HepG2 (cell line): ENCODE measurements around the gene C12orf60. TPM values are rescaled to one million over a fixed set of nuclear protein-coding genes. Genes with fewer than 3 reads are reported as not detected.
A peak's percentile ranks its signal among the peaks of the same experiment; 100 is the strongest.

Experiments
- CEBPB ChIP-seq: IDR thresholded peaks from 2 replicates; pipeline ENCODE4 v1.6.1; 2011; ENCODE audit warnings: low read depth, low read length, improper control_type of control experiment, borderline replicate concordance
- CEBPG ChIP-seq: IDR thresholded peaks from 2 replicates; pipeline ENCODE4 v1.6.1; 2016
- CREB3 ChIP-seq: sonication (generic); formaldehyde crosslinking; IDR thresholded peaks from 2 replicates; pipeline ENCODE4 v1.5.0; 2020; ENCODE audit warnings: missing genetic modification reagents
- DR1 ChIP-seq: sonication (generic); formaldehyde crosslinking; IDR thresholded peaks from 2 replicates; pipeline ENCODE4 v1.8.0; 2021; ENCODE audit warnings: mild to moderate bottlenecking, missing genetic modification reagents, inconsistent platforms
- EZH2 ChIP-seq: conservative IDR thresholded peaks from 2 replicates; pipeline ENCODE4 v1.6.1; 2012; ENCODE audit warnings: mild to moderate bottlenecking, low read depth, low read length, moderate library complexity
- NFE2L1 ChIP-seq: sonication (generic); formaldehyde crosslinking; IDR thresholded peaks from 2 replicates; pipeline ENCODE4 v1.4.0; 2020; ENCODE audit warnings: missing genetic modification reagents, mild to moderate bottlenecking, borderline replicate concordance
- NR2F2 ChIP-seq: IDR thresholded peaks from 2 replicates; pipeline ENCODE4 v1.6.1; 2012; ENCODE audit warnings: low read depth, inconsistent platforms, borderline replicate concordance
- TCF7 ChIP-seq: sonication (generic); IDR thresholded peaks from 2 replicates; pipeline ENCODE4 v1.6.1; 2016; ENCODE audit warnings: antibody characterized with exemption, low read depth
- TOPORS ChIP-seq: sonication (generic); formaldehyde crosslinking; IDR thresholded peaks from 2 replicates; pipeline ENCODE4 v1.8.0; 2023; ENCODE audit warnings: mild to moderate bottlenecking, missing genetic modification reagents
- ZNF296 ChIP-seq: sonication (generic); formaldehyde crosslinking; conservative IDR thresholded peaks from 2 replicates; pipeline ENCODE4 v1.5.0; 2020; ENCODE audit warnings: mild to moderate bottlenecking, missing genetic modification reagents
- ZNF501 ChIP-seq: sonication (generic); formaldehyde crosslinking; IDR thresholded peaks from 2 replicates; pipeline ENCODE4 v1.5.1; 2020; ENCODE audit warnings: mild to moderate bottlenecking, moderate library complexity, missing genetic modification reagents
- ZNF563 ChIP-seq: sonication (generic); formaldehyde crosslinking; IDR thresholded peaks from 2 replicates; pipeline ENCODE4 v1.8.0; 2022; ENCODE audit warnings: mild to moderate bottlenecking, moderate library complexity, missing genetic modification reagents
- ZNF737 ChIP-seq: sonication (generic); formaldehyde crosslinking; IDR thresholded peaks from 2 replicates; pipeline ENCODE4 v1.5.0; 2020; ENCODE audit warnings: missing genetic modification reagents, mild to moderate bottlenecking, borderline replicate concordance
- ZNF75D ChIP-seq: sonication (generic); formaldehyde crosslinking; IDR thresholded peaks from 2 replicates; pipeline ENCODE4 v1.8.1; 2023; ENCODE audit warnings: missing genetic modification reagents, mild to moderate bottlenecking, borderline replicate concordance
- polyA plus RNA-seq, 8 experiments: library from polyadenylated mRNA; depleted of rRNA in 3 of 8; stranded (reverse) in 7 of 8; unstranded in 1 of 8; fragments of >200 nt; fragmentation: Illumina TruSeq in 4 of 8; extraction: Trizol in 4 of 8; gene quantifications; 2 replicates each; pipeline versions ENCODE4 v1.2.1 to v1.2.3, GENCODE V29; 2011 to 2016; ENCODE audit warnings: low read depth in 4 of 8, missing spikeins in 1 of 8, mixed read lengths in 1 of 8; ENCODE audit not compliant: insufficient read depth in 1 of 8
- total RNA-seq, 5 experiments: library from RNA; depleted of rRNA; stranded (reverse); fragments of >200 nt; fragmentation: Illumina TruSeq; extraction: Trizol; gene quantifications; 2 replicates each; pipeline ENCODE4 v1.2.3, GENCODE V29; 2016; ENCODE audit warnings: low read depth in 1 of 5
- TF ChIP-seq, protein P1 (sequence below): sonication (generic); formaldehyde crosslinking; IDR thresholded peaks from 2 replicates; pipeline ENCODE4 v1.9.0; 2022; ENCODE audit warnings: missing genetic modification reagents, mild to moderate bottlenecking, borderline replicate concordance
- TF ChIP-seq, protein P2 (sequence below): sonication (generic); formaldehyde crosslinking; IDR thresholded peaks from 2 replicates; pipeline ENCODE4 v1.4.0; 2020; ENCODE audit warnings: missing genetic modification reagents
- TF ChIP-seq, protein P3 (sequence below): sonication (generic); formaldehyde crosslinking; IDR thresholded peaks from 2 replicates; pipeline ENCODE4 v1.8.0; 2022; ENCODE audit warnings: missing genetic modification reagents, mild to moderate bottlenecking, moderate library complexity, borderline replicate concordance

The C12orf60 gene
- total and polyA plus RNA-seq, 2 of the 13 experiments (the other 11 are each of a cell fraction or from before 2014, with no cell fraction given), result 0.55 to 1.4 TPM

DNA sequence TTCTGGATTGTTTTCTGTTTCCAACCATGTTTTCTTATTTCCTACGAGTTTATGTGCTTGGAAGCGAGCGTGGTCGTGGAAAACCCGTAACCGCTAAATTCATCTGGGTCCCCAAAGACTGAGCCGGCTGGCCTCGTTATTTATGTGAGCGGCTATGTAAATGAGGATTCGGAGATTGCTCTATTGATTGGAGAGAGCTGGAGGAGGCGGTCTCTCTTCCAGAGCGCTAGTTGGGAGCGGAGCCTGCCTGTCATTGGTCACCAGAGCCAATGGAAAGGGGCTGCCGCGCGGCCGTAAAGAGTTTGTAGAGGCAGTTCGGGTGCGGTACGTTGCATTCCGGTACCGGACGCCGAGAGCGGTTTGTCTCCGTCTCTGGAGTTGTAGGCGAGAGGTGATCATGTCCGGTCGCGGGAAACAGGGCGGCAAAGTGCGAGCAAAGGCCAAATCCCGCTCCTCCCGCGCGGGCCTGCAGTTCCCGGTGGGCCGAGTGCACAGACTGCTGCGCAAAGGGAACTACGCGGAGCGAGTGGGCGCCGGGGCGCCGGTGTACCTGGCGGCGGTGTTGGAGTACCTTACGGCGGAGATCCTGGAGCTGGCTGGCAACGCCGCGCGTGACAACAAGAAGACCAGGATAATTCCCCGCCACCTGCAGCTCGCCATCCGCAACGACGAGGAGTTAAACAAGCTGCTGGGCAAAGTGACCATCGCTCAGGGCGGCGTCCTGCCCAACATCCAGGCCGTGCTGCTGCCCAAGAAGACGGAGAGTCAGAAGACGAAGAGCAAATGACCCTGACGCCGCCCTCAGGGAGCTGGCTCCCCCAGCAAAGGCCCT is 29.2 kb upstream of the C12orf60 start (continued):
- TF ChIP-seq, protein P1, sequence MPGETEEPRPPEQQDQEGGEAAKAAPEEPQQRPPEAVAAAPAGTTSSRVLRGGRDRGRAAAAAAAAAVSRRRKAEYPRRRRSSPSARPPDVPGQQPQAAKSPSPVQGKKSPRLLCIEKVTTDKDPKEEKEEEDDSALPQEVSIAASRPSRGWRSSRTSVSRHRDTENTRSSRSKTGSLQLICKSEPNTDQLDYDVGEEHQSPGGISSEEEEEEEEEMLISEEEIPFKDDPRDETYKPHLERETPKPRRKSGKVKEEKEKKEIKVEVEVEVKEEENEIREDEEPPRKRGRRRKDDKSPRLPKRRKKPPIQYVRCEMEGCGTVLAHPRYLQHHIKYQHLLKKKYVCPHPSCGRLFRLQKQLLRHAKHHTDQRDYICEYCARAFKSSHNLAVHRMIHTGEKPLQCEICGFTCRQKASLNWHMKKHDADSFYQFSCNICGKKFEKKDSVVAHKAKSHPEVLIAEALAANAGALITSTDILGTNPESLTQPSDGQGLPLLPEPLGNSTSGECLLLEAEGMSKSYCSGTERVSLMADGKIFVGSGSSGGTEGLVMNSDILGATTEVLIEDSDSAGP, result peak; percentile 69; the same call in 1 of the 2 replicates
- TF ChIP-seq CEBPG (CRISPR knock-in tag), result no peak
- TF ChIP-seq NR2F2, result no peak
- TF ChIP-seq, protein P2, sequence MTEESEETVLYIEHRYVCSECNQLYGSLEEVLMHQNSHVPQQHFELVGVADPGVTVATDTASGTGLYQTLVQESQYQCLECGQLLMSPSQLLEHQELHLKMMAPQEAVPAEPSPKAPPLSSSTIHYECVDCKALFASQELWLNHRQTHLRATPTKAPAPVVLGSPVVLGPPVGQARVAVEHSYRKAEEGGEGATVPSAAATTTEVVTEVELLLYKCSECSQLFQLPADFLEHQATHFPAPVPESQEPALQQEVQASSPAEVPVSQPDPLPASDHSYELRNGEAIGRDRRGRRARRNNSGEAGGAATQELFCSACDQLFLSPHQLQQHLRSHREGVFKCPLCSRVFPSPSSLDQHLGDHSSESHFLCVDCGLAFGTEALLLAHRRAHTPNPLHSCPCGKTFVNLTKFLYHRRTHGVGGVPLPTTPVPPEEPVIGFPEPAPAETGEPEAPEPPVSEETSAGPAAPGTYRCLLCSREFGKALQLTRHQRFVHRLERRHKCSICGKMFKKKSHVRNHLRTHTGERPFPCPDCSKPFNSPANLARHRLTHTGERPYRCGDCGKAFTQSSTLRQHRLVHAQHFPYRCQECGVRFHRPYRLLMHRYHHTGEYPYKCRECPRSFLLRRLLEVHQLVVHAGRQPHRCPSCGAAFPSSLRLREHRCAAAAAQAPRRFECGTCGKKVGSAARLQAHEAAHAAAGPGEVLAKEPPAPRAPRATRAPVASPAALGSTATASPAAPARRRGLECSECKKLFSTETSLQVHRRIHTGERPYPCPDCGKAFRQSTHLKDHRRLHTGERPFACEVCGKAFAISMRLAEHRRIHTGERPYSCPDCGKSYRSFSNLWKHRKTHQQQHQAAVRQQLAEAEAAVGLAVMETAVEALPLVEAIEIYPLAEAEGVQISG (CRISPR knock-in tag), result 0 out of 2 replicates have a peak, but pooled peaks have one; percentile 17
- TF ChIP-seq ZNF296, result no peak
- TF ChIP-seq, protein P3, sequence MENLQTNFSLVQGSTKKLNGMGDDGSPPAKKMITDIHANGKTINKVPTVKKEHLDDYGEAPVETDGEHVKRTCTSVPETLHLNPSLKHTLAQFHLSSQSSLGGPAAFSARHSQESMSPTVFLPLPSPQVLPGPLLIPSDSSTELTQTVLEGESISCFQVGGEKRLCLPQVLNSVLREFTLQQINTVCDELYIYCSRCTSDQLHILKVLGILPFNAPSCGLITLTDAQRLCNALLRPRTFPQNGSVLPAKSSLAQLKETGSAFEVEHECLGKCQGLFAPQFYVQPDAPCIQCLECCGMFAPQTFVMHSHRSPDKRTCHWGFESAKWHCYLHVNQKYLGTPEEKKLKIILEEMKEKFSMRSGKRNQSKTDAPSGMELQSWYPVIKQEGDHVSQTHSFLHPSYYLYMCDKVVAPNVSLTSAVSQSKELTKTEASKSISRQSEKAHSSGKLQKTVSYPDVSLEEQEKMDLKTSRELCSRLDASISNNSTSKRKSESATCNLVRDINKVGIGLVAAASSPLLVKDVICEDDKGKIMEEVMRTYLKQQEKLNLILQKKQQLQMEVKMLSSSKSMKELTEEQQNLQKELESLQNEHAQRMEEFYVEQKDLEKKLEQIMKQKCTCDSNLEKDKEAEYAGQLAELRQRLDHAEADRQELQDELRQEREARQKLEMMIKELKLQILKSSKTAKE (CRISPR knock-in tag), result no peak
- no peak for TF ChIP-seq ZNF75D (CRISPR knock-in tag)
- 0 out of 2 replicates have a peak, but pooled peaks have one; percentile 35 for TF ChIP-seq DR1 (CRISPR knock-in tag)
- TF ChIP-seq CEBPB, result no peak
- no peak for TF ChIP-seq TOPORS (CRISPR knock-in tag)
- no peak for TF ChIP-seq ZNF563 (CRISPR knock-in tag)
- TF ChIP-seq ZNF501 (CRISPR knock-in tag), result no peak
- TF ChIP-seq ZNF737 (CRISPR knock-in tag), result no peak
- TF ChIP-seq NFE2L1, result no peak
- TF ChIP-seq TCF7, result no peak
- TF ChIP-seq EZH2, result no peak
- TF ChIP-seq CREB3 (CRISPR knock-in tag), result no peak
